AG04449 (cell line): ENCODE measurements around the gene CYBA.

ENCODE experiments used
- CTCF ChIA-PET: fragments of 350-600 bp; formaldehyde crosslinking; extraction: SDS; loops from one replicate; lab custom pipeline; 2021; ENCODE audit warnings: antibody characterized with exemption; lab: Yijun Ruan, JAX
- POLR2A ChIA-PET: fragments of 400-600, 350-600 bp; formaldehyde crosslinking; extraction: SDS; loops from one replicate; lab custom pipeline; 2020; ENCODE audit warnings: antibody characterized with exemption, inconsistent platforms; lab: Yijun Ruan, JAX
- DNase-seq: peaks from one replicate; pipeline ENCODE4 v3.0.0-alpha.2; 2010; ENCODE audit warnings: low read depth, low spot score
- H3K4me3 ChIP-seq: 2 replicates; pipeline ENCODE4 v1.5.1; 2011; ENCODE audit warnings: low read depth, mild to moderate bottlenecking, control low read depth, low read length
- TF ChIP-seq, protein P1 (sequence below): IDR thresholded peaks from one replicate; pipeline ENCODE4 v1.5.1; 2011; ENCODE audit warnings: mild to moderate bottlenecking, moderate library complexity, low read length, control low read depth, inconsistent platforms; ENCODE audit not compliant: insufficient read depth; ENCODE audit errors: missing control alignments

The CYBA gene

DNA sequence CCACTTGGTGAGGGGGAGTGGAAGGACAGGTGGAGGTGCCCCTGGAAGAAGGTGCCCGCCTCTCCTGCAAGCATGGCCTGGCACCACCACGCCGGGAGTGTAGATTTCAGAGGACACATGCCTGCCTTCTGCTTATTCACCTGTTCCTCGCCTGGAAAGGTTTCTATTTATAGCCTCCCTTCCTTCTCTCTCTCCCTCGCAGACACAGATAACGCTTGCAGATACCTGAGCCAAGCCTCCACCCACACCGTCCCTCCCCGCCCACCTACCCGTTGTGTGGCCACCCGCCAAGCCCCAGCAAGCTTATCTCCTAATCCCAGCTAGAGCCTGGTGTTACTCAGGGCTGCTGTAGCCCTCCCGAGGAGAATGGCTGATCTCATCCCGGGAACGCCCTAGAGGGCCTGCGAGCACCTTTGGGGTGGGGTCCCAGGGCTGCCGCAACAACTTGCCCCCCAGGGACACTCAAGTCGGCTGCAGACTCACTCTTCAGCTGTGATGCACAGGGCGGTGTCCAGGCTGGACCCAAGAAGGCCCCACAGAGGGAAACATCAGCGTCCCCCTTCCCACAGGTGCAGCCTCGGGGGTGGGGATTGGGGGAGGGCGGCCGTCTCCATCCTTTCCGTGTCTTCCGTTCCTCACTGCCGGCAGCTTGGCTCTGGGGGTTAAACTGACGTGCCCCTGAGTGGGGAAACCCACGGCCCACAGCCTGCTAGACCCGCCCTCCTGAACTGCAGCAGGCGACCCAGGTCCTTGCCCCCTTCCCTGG is 37.3 kb upstream of the CYBA start:
- ChIA-PET CTCF (interaction anchor here (1.0 to 1.8 kb wide), 3 partner anchors 10 to 72 kb away, joined by 3 to 7 read pairs (median 5); no protein-coding TSS in a partner anchor), POLR2A (interaction anchor here (0.6 kb wide), 1 partner anchor 478 kb away, joined by 3 read pairs; no protein-coding TSS in a partner anchor)
- no peak for DNase-seq
- H3K4me3 ChIP-seq = no peak overlapping the region
- TF ChIP-seq, protein P1, sequence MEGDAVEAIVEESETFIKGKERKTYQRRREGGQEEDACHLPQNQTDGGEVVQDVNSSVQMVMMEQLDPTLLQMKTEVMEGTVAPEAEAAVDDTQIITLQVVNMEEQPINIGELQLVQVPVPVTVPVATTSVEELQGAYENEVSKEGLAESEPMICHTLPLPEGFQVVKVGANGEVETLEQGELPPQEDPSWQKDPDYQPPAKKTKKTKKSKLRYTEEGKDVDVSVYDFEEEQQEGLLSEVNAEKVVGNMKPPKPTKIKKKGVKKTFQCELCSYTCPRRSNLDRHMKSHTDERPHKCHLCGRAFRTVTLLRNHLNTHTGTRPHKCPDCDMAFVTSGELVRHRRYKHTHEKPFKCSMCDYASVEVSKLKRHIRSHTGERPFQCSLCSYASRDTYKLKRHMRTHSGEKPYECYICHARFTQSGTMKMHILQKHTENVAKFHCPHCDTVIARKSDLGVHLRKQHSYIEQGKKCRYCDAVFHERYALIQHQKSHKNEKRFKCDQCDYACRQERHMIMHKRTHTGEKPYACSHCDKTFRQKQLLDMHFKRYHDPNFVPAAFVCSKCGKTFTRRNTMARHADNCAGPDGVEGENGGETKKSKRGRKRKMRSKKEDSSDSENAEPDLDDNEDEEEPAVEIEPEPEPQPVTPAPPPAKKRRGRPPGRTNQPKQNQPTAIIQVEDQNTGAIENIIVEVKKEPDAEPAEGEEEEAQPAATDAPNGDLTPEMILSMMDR = no peak

- TF ChIP-seq, protein P1 = no peak
- ChIA-PET POLR2A (interaction anchor here (0.6 kb wide), 1 partner anchor 479 kb away, joined by 3 read pairs; no protein-coding TSS in a partner anchor), CTCF (interaction anchor here (0.8 to 1.8 kb wide), 7 partner anchors 11 to 479 kb away, joined by 3 to 7 read pairs (median 3); no protein-coding TSS in a partner anchor)
- DNase-seq = no peak
- H3K4me3 ChIP-seq = no peak overlapping the region
Observed at GRCh38 chr16:88687676-88688012, 36.8 kb upstream of the CYBA start.

GRCh38 chr16:88687254-88687576 is 36.4 kb upstream of the CYBA start:
- DNase-seq = no peak
- no peak overlapping the region for H3K4me3 ChIP-seq
- POLR2A ChIA-PET = interaction anchor here (0.9 kb wide), 1 partner anchor 22 kb away, joined by 3 read pairs; no protein-coding TSS in a partner anchor
- TF ChIP-seq, protein P1 = no peak
- CTCF ChIA-PET = interaction anchor here (0.8 to 3.0 kb wide), 8 partner anchors 10 to 480 kb away, joined by 3 to 11 read pairs (median 3); no protein-coding TSS in a partner anchor

GRCh38 chr16:88686439-88687253 is 35.8 kb upstream of the CYBA start, which contains the start of gene SNAI3:
Gene SNAI3 (minus strand): TSS chr16:88686507. CDS start chr16:88686406, 101 bp downstream.
- TF ChIP-seq, protein P1 = no peak
- ChIA-PET CTCF (interaction anchor here (0.8 to 3.0 kb wide), 8 partner anchors 11 to 480 kb away, joined by 3 to 11 read pairs (median 3); no protein-coding TSS in a partner anchor), POLR2A (interaction anchor here (0.9 kb wide), 1 partner anchor 23 kb away, joined by 3 read pairs; no protein-coding TSS in a partner anchor)
- DNase-seq = no peak
- H3K4me3 ChIP-seq = peak within 1 kb of the TSS; percentile 48

DNA sequence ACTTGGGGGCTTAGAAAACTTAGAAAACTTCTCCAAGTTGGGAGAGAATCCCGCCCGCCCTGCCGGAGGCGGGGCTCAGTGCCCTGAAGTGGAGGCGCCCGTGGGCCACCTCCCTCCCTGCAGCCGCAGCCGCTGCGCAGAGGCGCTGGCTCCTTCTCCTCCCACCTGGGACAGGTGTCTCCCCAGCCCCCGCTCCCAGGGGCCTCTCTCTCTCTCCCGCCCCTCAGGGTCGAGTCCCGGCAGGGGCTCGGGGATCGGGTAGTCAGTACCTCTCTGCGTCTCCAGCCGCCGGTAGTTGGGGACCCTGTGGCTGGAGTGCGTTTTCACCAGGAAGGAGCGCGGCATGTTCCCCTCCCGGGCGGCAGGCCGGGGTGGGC is 35.2 kb upstream of the CYBA start:
- TF ChIP-seq, protein P1 = no peak
- peak overlapping the region; percentile 48 for H3K4me3 ChIP-seq
- POLR2A ChIA-PET = no interaction called here
- CTCF ChIA-PET = interaction anchor here (3.0 kb wide), 1 partner anchor 11 kb away, joined by 11 read pairs; no protein-coding TSS in a partner anchor
- no peak for DNase-seq
